ENCODE data around the gene SNX5.

DNA sequence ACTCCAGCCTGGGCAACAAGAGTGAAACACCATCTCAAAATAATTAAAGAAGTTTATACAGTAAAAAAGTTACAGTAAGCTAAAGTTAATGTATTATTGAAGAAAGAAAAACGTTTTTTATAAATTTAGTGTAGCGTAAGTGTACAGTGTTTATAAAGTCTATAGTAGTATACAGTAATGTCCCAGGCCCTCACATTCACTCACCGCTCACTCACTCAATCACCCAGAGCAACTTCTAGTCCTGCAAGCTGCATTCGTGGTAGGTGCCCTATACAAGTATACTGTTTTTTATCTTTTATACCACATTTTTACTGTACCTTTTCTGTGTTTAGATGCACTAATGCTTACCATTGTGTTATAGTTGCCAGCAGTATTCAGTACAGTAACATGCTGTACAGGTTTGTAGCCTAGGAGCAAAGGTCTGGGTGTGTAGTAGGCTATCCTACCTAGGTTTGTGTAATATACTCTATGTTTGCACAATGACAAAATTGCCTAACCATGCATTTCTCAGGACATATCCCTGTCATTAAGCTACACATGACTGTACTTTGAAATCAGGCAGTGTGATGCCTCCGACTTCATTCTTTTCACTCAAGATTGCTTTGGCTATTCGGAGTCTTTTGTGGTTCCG lies 16.9 kb upstream of the SNX5 start:
- TF ChIP-seq POLR2A (IDR thresholded peaks at IDR 0.05; ENCODE audit: low read depth, low read length) (no peak), CUX1 (IDR thresholded peaks at IDR 0.05; ENCODE audit: insufficient replicate concordance, low read depth, low read length) (no peak), CTCF (IDR thresholded peaks at IDR 0.05 in 2 of 3, conservative IDR thresholded peaks at IDR 0.05 in 1 of 3; ENCODE audit: control insufficient read depth in 2 of 3, extremely low read depth in 1 of 3, insufficient read depth in 1 of 3, low read depth in 3 of 3, low read length in 3 of 3) (no peak), FOXM1 (IDR thresholded peaks at IDR 0.05; ENCODE audit: low read depth, low read length) (no peak), RFX5 (IDR thresholded peaks at IDR 0.05; ENCODE audit: low read depth, low read length) (no peak), YY1 (IDR thresholded peaks at IDR 0.05; ENCODE audit: low read depth, low read length) (no peak), TCF3 (IDR thresholded peaks at IDR 0.05; ENCODE audit: borderline replicate concordance, insufficient read depth, low read depth, low read length) (no peak), PML (IDR thresholded peaks at IDR 0.05; ENCODE audit: low read length) (no peak), TARDBP (IDR thresholded peaks at IDR 0.05; ENCODE audit: borderline replicate concordance) (no peak), NFYB (IDR thresholded peaks at IDR 0.05; ENCODE audit: insufficient read depth, low read depth, low read length) (no peak), FOS (IDR thresholded peaks at IDR 0.05; ENCODE audit: borderline replicate concordance, extremely low read depth, insufficient read length) (no peak)
- TF ChIP-seq, protein P1, sequence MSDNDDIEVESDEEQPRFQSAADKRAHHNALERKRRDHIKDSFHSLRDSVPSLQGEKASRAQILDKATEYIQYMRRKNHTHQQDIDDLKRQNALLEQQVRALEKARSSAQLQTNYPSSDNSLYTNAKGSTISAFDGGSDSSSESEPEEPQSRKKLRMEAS (IDR thresholded peaks at IDR 0.05; ENCODE audit: low read depth, low read length), result no peak
